ENCODE results near the gene HECA. TPM values are rescaled to one million over a fixed set of nuclear protein-coding genes. Genes with fewer than 3 reads are reported as not detected.
"Not testable (repeated sequence)": the region's sequence is repeated elsewhere in the genome, so short reads cannot be mapped to it uniquely, and the experiment has no call there.

The HECA gene
- polyA plus RNA-seq, 3 donors from 2014 or later, result 3.2 to 4.9 (median 3.8) TPM

DNA sequence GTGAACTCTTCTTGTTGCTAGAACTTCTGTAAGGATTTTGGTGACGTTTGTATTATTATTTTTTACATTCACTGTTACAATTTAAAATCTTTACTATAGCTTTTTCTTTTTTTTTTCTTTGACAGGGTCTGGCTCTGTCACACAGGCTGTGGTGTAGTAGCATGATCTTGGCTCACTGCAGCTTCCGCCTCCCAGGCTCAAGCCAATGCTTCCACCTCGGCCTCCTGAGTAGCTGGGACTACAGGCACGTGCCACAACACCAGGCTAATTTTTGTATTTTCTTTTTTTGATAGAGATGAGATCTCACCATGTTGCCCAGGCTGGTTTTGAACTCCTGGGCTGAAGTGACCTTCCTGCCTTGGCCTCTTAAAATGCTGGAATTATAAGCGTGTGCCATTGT, 21.2 kb downstream of the HECA start:
- no peak for DNase-seq
- peaks cover 0 to 6% (median 5%) of the 10 kb centered on the region in 3 donors for H3K27me3 Mint-ChIP-seq (ENCODE audit: low read depth in 3 of 3)
- no peaks in the 10 kb centered on the region for H3K9me3 Mint-ChIP-seq
- H3K4me1 Mint-ChIP-seq, result peaks cover 77 to 86% of the 10 kb centered on the region in 2 donors
- peak overlapping the region in 1 of 6 donors; percentile 57 for H3K27ac Mint-ChIP-seq
- H3K36me3 Mint-ChIP-seq, result no peaks in the 10 kb centered on the region
- no peak overlapping the region for H3K4me3 Mint-ChIP-seq

DNA sequence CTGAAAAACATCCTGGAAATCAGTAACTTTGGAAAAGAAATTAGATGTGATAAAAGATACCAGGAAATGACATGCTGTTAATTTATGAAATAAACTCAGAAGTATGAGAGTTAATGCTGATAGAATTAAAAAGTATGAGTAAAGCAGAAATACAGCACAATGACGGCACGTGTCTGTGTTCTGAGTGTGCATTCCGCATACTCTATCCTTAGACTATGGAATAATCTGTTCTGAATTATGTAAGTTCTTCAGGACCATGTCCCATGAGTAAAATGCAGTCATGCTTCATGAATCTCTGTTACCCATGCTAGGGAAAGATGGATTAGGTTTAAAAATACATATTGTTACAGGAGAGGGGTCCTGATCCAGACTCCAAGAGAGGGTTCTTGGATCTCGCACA, 21.7 kb downstream of the HECA start:
- Mint-ChIP-seq H3K36me3 (no peaks in the 10 kb centered on the region), H3K4me3 (no peak overlapping the region), H3K27me3 (ENCODE audit: low read depth in 3 of 3) (peaks cover 0 to 6% (median 5%) of the 10 kb centered on the region in 3 donors), H3K27ac (peak overlapping the region in 2 of 6 donors; percentile 32 to 57), H3K9me3 (no peaks in the 10 kb centered on the region), H3K4me1 (peaks cover 77 to 86% of the 10 kb centered on the region in 2 donors)
- no peak for DNase-seq

DNA sequence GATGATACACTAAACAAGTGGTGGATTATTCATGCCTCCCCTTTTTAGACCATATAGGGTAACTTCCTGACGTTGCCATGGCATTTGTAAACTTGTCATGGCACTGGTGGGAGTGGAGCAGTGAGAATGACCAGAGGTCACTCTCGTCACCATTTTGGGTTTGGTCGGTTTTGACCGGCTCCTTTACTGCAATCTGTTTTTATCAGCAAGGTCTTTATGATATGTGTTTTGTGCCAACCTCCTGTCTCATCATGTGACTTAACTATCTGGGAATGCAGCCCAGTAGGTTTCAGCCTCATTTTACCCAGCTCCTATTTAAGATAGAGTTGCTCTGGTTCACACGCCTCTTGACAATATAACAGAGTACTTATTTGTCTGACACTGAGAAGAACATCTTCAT, 22.2 kb downstream of the HECA start:
- H3K27me3 Mint-ChIP-seq (ENCODE audit: low read depth in 3 of 3), result not testable (repeated sequence)

DNA sequence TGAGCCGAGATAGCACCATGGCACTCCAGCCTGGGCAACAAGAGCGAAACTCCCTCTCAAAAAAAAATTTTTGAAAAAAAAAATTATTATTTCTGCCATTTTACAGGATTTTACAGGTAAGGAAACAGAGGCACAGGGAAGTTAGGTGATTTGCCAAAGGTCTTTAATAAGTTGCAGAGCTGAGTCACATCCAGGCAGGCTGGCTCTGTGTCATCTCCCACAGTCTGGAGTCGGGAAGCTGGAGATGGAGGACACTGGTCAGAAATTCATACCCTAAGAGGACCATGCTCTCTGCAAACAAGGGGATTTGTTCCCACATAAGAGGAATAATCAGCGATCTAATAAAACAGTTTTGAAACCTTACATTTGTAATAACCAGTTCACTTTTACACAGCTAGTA, 24.1 kb downstream of the HECA start:
- H3K27ac Mint-ChIP-seq, result peak overlapping the region in 4 of 6 donors; percentile 22 to 77 (median 34)
- no peak overlapping the region for H3K4me3 Mint-ChIP-seq

More for the DNA sequence above, 22.2 kb downstream of the HECA start:
- peaks cover 77 to 86% of the 10 kb centered on the region in 2 donors for H3K4me1 Mint-ChIP-seq
- peak overlapping the region in 2 of 6 donors; percentile 2 to 83 for H3K27ac Mint-ChIP-seq
- H3K9me3 Mint-ChIP-seq, H3K4me3 Mint-ChIP-seq, H3K36me3 Mint-ChIP-seq, DNase-seq: not testable (repeated sequence)

DNA sequence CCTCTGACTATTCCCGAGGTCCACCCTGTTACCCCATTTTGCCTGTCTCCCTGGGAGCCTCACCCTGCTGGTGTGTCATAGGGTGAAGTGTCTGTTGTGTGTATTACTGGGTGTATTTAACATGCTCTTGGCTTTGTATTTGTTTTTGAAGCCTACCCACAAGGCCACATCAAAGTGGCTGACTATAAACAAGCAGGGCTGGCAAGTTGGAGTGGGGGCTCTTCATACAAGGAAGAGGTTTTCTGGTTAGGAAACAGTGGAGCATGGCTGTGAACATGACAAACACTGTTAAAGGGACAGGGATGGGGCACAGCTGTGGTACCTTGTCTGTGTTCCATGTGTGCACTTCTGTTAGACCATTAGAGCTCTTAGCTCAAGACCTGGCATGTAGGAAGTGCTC, 26.3 kb downstream of the HECA start:
- Mint-ChIP-seq H3K4me1 (peaks cover 89 to 90% of the 10 kb centered on the region in 2 donors), H3K4me3 (peak overlapping the region; percentile 40 to 76 (median 69)), H3K9me3 (no peaks in the 10 kb centered on the region), H3K27ac (peak overlapping the region; percentile 77 to 94 (median 90)), H3K36me3 (no peaks in the 10 kb centered on the region), H3K27me3 (ENCODE audit: low read depth in 3 of 3) (peaks cover 4 to 8% (median 4%) of the 10 kb centered on the region in 3 donors)
- DNase-seq, result peak; percentile 40 to 56 (median 46)

More for the DNA sequence above, 24.1 kb downstream of the HECA start:
- no peaks in the 10 kb centered on the region for H3K36me3 Mint-ChIP-seq
- H3K4me1 Mint-ChIP-seq, result peaks cover 83 to 90% of the 10 kb centered on the region in 2 donors
- peaks cover 3 to 8% (median 4%) of the 10 kb centered on the region in 3 donors for H3K27me3 Mint-ChIP-seq (ENCODE audit: low read depth in 3 of 3)
- DNase-seq, result no peak
- H3K9me3 Mint-ChIP-seq, result no peaks in the 10 kb centered on the region

DNA sequence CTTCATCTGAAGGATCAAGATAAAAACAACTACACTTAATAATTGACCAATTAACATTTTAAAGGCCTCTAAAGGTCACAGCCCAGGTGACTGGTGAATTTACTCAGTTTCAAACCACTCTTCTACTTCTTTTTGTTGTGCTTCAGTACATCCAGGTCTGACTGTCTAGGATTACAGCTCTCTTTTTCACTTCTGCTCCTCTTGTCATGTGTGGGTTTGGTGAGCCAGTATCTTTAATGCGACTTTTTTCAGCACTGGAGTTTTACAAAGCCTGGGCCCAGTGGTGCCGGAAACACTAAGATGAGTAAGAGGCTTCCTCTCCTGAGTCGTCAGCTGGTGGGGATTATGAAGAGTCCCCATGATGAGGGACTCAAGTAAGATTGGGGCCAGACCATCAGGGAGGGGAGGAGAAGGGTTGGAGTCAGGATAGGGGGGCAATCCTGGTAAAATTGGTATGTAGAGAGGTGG, 27.0 kb downstream of the HECA start:
- H3K4me3 Mint-ChIP-seq, result peak overlapping the region; percentile 40 to 76 (median 69)
- H3K9me3 Mint-ChIP-seq, result no peaks in the 10 kb centered on the region
- peaks cover 4 to 8% (median 4%) of the 10 kb centered on the region in 3 donors for H3K27me3 Mint-ChIP-seq (ENCODE audit: low read depth in 3 of 3)
- H3K4me1 Mint-ChIP-seq, result peaks cover 83 to 84% of the 10 kb centered on the region in 2 donors
- DNase-seq, result peak in 2 of 3 donors; percentile 18 to 32
- H3K36me3 Mint-ChIP-seq, result peaks cover 0 to under 1% (median 0%) of the 10 kb centered on the region in 3 donors
- peak overlapping the region; percentile 77 to 94 (median 90) for H3K27ac Mint-ChIP-seq

DNA sequence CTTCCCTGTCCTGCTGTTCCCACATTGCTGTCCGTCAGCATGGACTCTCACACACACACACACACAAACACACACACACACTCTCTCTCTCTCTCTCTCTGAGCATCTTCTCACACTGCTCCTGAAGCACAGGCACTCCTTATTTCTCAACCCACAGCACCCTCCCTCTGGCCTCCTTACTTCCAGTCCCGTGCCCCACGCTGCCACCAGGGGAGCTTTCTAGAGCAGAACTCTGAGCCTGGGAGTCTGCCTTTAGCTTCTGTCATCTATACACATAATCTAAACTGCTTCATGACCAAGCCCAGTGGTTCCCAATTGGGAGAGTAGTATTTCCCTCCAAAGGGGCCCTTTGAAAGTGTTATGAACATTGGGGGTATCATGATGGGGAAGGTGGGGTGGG, 29.1 kb downstream of the HECA start:
- peaks cover 83 to 89% of the 10 kb centered on the region in 2 donors for H3K4me1 Mint-ChIP-seq
- H3K4me3 Mint-ChIP-seq, result peak overlapping the region in 2 of 5 donors; percentile 14 to 44
- peak overlapping the region; percentile 13 to 84 (median 58) for H3K27ac Mint-ChIP-seq
- no peaks in the 10 kb centered on the region for H3K9me3 Mint-ChIP-seq
- peaks cover 0 to 19% (median 12%) of the 10 kb centered on the region in 3 donors for H3K36me3 Mint-ChIP-seq
- DNase-seq, result no peak
- peaks cover 4 to 7% (median 4%) of the 10 kb centered on the region in 3 donors for H3K27me3 Mint-ChIP-seq (ENCODE audit: low read depth in 3 of 3)

DNA sequence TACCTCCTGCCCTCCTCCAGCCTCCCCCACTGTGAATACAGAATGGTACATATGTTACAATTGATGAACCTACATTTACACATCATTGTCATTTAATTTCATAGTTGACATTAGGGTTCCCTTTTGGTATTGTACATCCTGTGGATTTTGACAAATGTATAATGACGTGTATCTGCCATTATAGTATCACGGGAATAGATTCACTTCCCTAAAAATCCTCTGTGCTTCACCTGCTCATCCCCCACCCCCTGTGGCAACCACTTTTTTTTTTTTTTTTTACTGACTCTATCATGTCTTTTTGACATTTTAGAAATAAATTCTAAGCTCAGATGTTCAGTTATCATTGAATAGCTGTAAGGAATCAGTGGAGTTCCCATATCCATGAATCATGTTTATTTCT, 30.4 kb downstream of the HECA start:
- peak overlapping the region in 4 of 6 donors; percentile 5 to 71 (median 22) for H3K27ac Mint-ChIP-seq
- no peaks in the 10 kb centered on the region for H3K9me3 Mint-ChIP-seq
- peaks cover 84 to 89% of the 10 kb centered on the region in 2 donors for H3K4me1 Mint-ChIP-seq
- no peak for DNase-seq
- H3K27me3 Mint-ChIP-seq (ENCODE audit: low read depth in 3 of 3), result peaks cover 4 to 7% (median 4%) of the 10 kb centered on the region in 3 donors
- H3K36me3 Mint-ChIP-seq, result peaks cover 0 to 23% (median 12%) of the 10 kb centered on the region in 3 donors
- H3K4me3 Mint-ChIP-seq, result no peak overlapping the region

DNA sequence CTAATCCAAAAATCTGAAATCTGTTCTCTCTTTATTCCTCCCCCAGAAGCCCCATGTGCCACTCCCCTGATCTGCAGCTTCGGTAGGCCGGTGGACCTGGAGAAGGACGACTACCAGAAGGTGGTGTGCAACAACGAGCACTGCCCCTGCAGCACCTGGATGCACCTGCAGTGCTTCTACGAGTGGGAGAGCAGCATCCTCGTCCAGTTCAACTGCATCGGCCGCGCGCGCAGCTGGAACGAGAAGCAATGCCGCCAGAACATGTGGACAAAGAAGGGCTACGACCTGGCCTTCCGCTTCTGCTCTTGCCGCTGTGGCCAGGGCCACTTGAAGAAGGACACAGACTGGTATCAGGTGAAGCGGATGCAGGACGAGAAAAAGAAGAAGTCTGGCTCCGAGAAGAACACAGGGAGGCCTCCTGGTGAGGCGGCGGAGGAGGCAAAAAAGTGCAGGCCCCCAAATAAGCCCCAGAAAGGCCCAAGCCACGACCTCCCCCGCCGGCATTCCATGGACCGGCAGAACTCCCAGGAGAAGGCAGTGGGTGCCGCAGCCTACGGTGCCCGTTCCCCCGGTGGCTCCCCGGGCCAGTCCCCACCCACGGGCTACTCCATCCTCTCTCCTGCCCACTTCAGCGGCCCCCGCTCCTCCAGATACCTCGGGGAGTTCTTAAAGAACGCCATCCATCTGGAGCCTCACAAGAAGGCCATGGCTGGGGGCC, 31.5 kb downstream of the HECA start:
- Mint-ChIP-seq H3K27me3 (ENCODE audit: low read depth in 3 of 3) (peaks cover 0 to 10% (median 8%) of the 10 kb centered on the region in 3 donors), H3K36me3 (peaks cover 0 to 23% (median 12%) of the 10 kb centered on the region in 3 donors), H3K27ac (no peak overlapping the region), H3K4me1 (peaks cover 84 to 89% of the 10 kb centered on the region in 2 donors), H3K9me3 (no peaks in the 10 kb centered on the region), H3K4me3 (no peak overlapping the region)
- no peak for DNase-seq

DNA sequence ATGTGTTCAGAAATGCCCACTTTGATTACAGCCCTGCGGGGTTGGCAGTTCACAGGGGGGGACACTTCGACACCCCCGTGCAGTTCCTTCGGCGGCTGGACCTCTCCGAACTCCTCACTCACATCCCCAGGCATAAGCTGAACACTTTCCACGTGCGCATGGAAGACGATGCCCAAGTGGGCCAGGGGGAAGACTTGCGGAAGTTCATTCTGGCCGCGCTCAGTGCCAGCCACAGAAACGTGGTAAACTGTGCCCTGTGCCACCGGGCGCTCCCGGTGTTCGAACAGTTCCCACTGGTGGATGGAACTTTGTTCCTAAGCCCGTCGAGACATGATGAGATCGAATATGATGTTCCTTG, 32.1 kb downstream of the HECA start:
- no peak overlapping the region for H3K4me3 Mint-ChIP-seq

DNA sequence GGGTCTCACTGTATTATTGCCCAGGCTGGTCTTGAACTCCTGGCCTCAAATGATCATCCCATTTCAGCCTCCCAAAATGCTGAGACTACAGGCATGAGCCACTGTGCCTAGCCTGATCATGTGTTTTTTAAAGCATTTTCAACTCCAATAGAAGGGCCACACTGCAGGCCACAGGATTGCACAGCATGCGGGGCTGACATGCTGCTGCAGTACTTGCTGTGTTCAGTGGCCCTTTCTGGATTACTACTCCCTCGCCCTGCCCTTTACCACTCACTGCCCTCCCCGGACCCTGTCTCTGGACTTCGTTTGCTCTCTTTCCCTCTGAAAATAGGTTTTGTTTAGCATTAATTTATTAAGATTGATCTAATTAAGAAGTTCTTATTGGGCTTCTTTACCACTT, 37.3 kb downstream of the HECA start:
- H3K36me3 Mint-ChIP-seq, result peaks cover 5 to 45% (median 24%) of the 10 kb centered on the region in 3 donors
- H3K4me1 Mint-ChIP-seq, result peaks cover 76 to 93% of the 10 kb centered on the region in 2 donors
- no peaks in the 10 kb centered on the region for H3K9me3 Mint-ChIP-seq
- H3K27ac Mint-ChIP-seq, result peak overlapping the region in 3 of 6 donors; percentile 20 to 45 (median 38)
- peak overlapping the region in 1 of 5 donors; percentile 1 for H3K4me3 Mint-ChIP-seq
- DNase-seq, result no peak
- H3K27me3 Mint-ChIP-seq (ENCODE audit: low read depth in 3 of 3), result peaks cover 0 to 9% (median 7%) of the 10 kb centered on the region in 3 donors

More for the DNA sequence above, 32.1 kb downstream of the HECA start:
- no peak overlapping the region for H3K27ac Mint-ChIP-seq
- no peak for DNase-seq
- H3K9me3 Mint-ChIP-seq, result no peaks in the 10 kb centered on the region
- peaks cover 0 to 23% (median 12%) of the 10 kb centered on the region in 3 donors for H3K36me3 Mint-ChIP-seq
- H3K27me3 Mint-ChIP-seq (ENCODE audit: low read depth in 3 of 3), result peaks cover 0 to 10% (median 8%) of the 10 kb centered on the region in 3 donors
- peaks cover 81 to 87% of the 10 kb centered on the region in 2 donors for H3K4me1 Mint-ChIP-seq

DNA sequence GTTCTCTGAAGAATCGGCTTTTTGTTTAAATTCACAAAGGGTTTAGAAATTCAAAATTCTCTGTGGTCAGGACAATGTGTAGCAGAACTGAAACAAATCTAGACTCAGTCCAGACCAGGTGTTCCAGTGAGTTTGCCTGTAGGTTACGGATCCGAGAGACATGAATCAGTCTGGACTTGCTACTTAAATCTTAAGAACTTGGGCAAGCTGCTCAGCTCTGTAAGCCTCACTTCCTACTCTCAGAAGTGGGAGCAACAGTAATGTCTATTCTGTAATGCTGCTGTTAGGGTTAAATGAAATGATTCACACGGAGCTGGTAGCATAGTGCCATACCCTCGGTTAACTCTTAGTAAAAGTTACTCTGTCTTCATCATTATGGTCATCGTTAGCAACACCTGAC, 37.7 kb downstream of the HECA start:
- H3K27me3 Mint-ChIP-seq (ENCODE audit: low read depth in 3 of 3), result peaks cover 0 to 9% (median 7%) of the 10 kb centered on the region in 3 donors
- no peaks in the 10 kb centered on the region for H3K9me3 Mint-ChIP-seq
- H3K36me3 Mint-ChIP-seq, result peaks cover 9 to 45% (median 23%) of the 10 kb centered on the region in 3 donors
- peaks cover 74 to 92% of the 10 kb centered on the region in 2 donors for H3K4me1 Mint-ChIP-seq
- H3K4me3 Mint-ChIP-seq, result no peak overlapping the region
- H3K27ac Mint-ChIP-seq, result peak overlapping the region in 3 of 6 donors; percentile 20 to 45 (median 42)
- DNase-seq, result no peak

DNA sequence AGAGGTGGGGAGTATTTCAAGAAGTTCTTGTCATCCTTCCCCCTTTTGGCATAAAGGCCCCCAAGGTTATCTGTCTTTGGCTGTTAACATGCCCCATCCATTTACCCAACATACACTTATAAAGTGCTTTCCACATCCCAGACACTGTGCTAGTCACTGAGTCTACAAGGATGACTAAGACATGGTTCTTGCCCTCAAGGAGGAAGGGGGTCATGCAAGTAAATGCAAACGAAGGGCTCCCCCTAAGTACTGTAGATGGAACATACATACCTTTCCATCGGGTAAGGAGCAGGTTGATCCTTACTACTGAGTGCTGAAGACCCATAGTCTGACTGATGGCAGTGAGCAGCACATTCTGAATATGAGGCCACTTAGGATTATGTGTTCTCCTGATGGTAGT, 38.3 kb downstream of the HECA start:
- no peaks in the 10 kb centered on the region for H3K9me3 Mint-ChIP-seq
- H3K4me3 Mint-ChIP-seq, result peak overlapping the region in 1 of 5 donors; percentile 14
- peaks cover 13 to 44% (median 26%) of the 10 kb centered on the region in 3 donors for H3K36me3 Mint-ChIP-seq
- DNase-seq, result no peak
- peak overlapping the region in 5 of 6 donors; percentile 9 to 48 (median 41) for H3K27ac Mint-ChIP-seq
- peaks cover 73 to 89% of the 10 kb centered on the region in 2 donors for H3K4me1 Mint-ChIP-seq
- H3K27me3 Mint-ChIP-seq (ENCODE audit: low read depth in 3 of 3), result peaks cover 0 to 9% (median 7%) of the 10 kb centered on the region in 3 donors

DNA sequence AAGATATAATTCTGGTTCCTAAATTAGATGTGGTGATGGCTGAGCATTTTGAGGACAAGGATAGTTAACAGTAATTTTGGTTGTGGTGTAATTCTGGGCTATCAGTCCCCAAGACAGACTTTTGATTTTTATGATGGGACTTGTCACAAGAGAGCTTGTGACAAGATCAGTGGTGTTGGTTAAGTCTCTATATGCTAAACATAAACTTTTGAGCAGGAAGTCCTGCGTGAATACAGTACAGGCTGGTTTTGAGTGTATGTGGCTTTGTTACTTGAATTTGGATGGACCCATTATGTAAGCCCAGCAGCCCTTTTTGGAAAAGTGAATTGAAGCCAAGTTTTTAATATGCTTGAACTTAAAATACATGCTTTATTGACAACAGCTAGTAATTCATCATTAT, 38.9 kb downstream of the HECA start:
- peaks cover 0 to 9% (median 6%) of the 10 kb centered on the region in 3 donors for H3K27me3 Mint-ChIP-seq (ENCODE audit: low read depth in 3 of 3)
- no peaks in the 10 kb centered on the region for H3K9me3 Mint-ChIP-seq
- peak overlapping the region; percentile 9 to 83 (median 62) for H3K27ac Mint-ChIP-seq
- peak overlapping the region in 1 of 5 donors; percentile 14 for H3K4me3 Mint-ChIP-seq
- H3K36me3 Mint-ChIP-seq, result peaks cover 13 to 41% (median 25%) of the 10 kb centered on the region in 3 donors
- H3K4me1 Mint-ChIP-seq, result peaks cover 67 to 82% of the 10 kb centered on the region in 2 donors
- no peak for DNase-seq

Measured in immature natural killer cell (primary cell).